ENCODE data around the gene UBR3.
"Not testable (repeated sequence)": the region's sequence is repeated elsewhere in the genome, so short reads cannot be mapped to it uniquely, and the experiment has no call there.

Gene UBR3

GRCh38 chr2:169867579-169867978, 40.3 kb downstream of the UBR3 start:
- in situ Hi-C loops (cut with HindIII; ENCODE audit: low sequenced_read_pairs), result no loop called here

- in situ Hi-C loops (cut with HindIII; ENCODE audit: low sequenced_read_pairs), result no loop called here
Measured at GRCh38 chr2:169868951-169869350, 41.7 kb downstream of the UBR3 start.

- in situ Hi-C loops (cut with HindIII; ENCODE audit: low sequenced_read_pairs), result not testable (repeated sequence)
Measured at GRCh38 chr2:169871369-169871768, 44.1 kb downstream of the UBR3 start.

GRCh38 chr2:169871994-169872393, 44.7 kb downstream of the UBR3 start:
- in situ Hi-C loops (cut with HindIII; ENCODE audit: low sequenced_read_pairs), result no loop called here

GRCh38 chr2:169877398-169877797, 50.1 kb downstream of the UBR3 start:
- in situ Hi-C loops (cut with HindIII; ENCODE audit: low sequenced_read_pairs), result no loop called here

- in situ Hi-C loops (cut with HindIII; ENCODE audit: low sequenced_read_pairs), result no loop called here
Measured at GRCh38 chr2:169887120-169887519, 59.9 kb downstream of the UBR3 start.

- in situ Hi-C loops (cut with HindIII; ENCODE audit: low sequenced_read_pairs), result no loop called here
Measured at GRCh38 chr2:169891593-169892298, 64.5 kb downstream of the UBR3 start.

GRCh38 chr2:169892951-169893350, 65.7 kb downstream of the UBR3 start:
- in situ Hi-C loops (cut with HindIII; ENCODE audit: low sequenced_read_pairs), result no loop called here

- in situ Hi-C loops (cut with HindIII; ENCODE audit: low sequenced_read_pairs), result no loop called here
Measured at GRCh38 chr2:169895294-169895985, 68.2 kb downstream of the UBR3 start.

GRCh38 chr2:169897834-169898233, 70.6 kb downstream of the UBR3 start:
- in situ Hi-C loops (cut with HindIII; ENCODE audit: low sequenced_read_pairs), result no loop called here

- in situ Hi-C loops (cut with HindIII; ENCODE audit: low sequenced_read_pairs), result not testable (repeated sequence)
Measured at GRCh38 chr2:169900103-169900502, 72.8 kb downstream of the UBR3 start.

GRCh38 chr2:169900686-169901085, 73.4 kb downstream of the UBR3 start:
- in situ Hi-C loops (cut with HindIII; ENCODE audit: low sequenced_read_pairs), result no loop called here

GRCh38 chr2:169906731-169907130, 79.5 kb downstream of the UBR3 start:
- in situ Hi-C loops (cut with HindIII; ENCODE audit: low sequenced_read_pairs), result no loop called here

GRCh38 chr2:169909376-169909775, 82.1 kb downstream of the UBR3 start:
- in situ Hi-C loops (cut with HindIII; ENCODE audit: low sequenced_read_pairs), result no loop called here

- in situ Hi-C loops (cut with HindIII; ENCODE audit: low sequenced_read_pairs), result no loop called here
Measured at GRCh38 chr2:169910109-169910799, 83.0 kb downstream of the UBR3 start.

- in situ Hi-C loops (cut with HindIII; ENCODE audit: low sequenced_read_pairs), result no loop called here
Measured at GRCh38 chr2:169911119-169911518, 83.9 kb downstream of the UBR3 start.

GRCh38 chr2:169916623-169917022, 89.4 kb downstream of the UBR3 start:
- in situ Hi-C loops (cut with HindIII; ENCODE audit: low sequenced_read_pairs), result no loop called here

- in situ Hi-C loops (cut with HindIII; ENCODE audit: low sequenced_read_pairs), result no loop called here
Measured at GRCh38 chr2:169923977-169924376, 96.7 kb downstream of the UBR3 start.

GRCh38 chr2:169925968-169926367, 98.7 kb downstream of the UBR3 start:
- in situ Hi-C loops (cut with HindIII; ENCODE audit: low sequenced_read_pairs), result no loop called here

GRCh38 chr2:169928463-169928864, 101.2 kb downstream of the UBR3 start:
- in situ Hi-C loops (cut with HindIII; ENCODE audit: low sequenced_read_pairs), result no loop called here

- in situ Hi-C loops (cut with HindIII; ENCODE audit: low sequenced_read_pairs), result no loop called here
Measured at GRCh38 chr2:169933124-169933711, 106.0 kb downstream of the UBR3 start.

GRCh38 chr2:169936652-169937051, 109.4 kb downstream of the UBR3 start:
- in situ Hi-C loops (cut with HindIII; ENCODE audit: low sequenced_read_pairs), result not testable (repeated sequence)

All from DLD1 (cell line).